ENCODE measurements around the gene FEM1B.

Gene FEM1B

DNA sequence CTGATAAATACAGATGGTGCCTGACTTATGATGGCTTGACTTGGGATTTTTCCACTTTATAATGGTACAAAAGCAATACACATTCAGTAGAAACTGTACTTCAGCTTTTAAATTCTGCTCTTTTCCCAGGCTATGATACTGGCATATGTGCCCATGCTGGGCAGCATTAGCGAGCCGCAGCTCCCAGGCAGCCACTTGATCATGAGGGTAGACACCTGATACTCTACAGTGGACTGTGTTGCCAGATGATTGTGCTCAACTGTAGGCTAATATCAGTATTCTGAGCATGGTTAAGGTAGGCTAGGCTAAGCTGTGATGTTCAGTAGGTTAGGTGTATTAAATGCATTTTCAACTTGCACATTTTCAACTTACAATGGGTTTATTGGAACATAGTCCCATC lies 17.7 kb upstream of the FEM1B start:
- no peak for TF ChIP-seq ZFX (IDR thresholded peaks at IDR 0.05; ENCODE audit: borderline replicate concordance)
- TF ChIP-seq, protein P1, sequence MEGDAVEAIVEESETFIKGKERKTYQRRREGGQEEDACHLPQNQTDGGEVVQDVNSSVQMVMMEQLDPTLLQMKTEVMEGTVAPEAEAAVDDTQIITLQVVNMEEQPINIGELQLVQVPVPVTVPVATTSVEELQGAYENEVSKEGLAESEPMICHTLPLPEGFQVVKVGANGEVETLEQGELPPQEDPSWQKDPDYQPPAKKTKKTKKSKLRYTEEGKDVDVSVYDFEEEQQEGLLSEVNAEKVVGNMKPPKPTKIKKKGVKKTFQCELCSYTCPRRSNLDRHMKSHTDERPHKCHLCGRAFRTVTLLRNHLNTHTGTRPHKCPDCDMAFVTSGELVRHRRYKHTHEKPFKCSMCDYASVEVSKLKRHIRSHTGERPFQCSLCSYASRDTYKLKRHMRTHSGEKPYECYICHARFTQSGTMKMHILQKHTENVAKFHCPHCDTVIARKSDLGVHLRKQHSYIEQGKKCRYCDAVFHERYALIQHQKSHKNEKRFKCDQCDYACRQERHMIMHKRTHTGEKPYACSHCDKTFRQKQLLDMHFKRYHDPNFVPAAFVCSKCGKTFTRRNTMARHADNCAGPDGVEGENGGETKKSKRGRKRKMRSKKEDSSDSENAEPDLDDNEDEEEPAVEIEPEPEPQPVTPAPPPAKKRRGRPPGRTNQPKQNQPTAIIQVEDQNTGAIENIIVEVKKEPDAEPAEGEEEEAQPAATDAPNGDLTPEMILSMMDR (IDR thresholded peaks at IDR 0.05): no peak
- no peak overlapping the region for H3K27ac ChIP-seq

DNA sequence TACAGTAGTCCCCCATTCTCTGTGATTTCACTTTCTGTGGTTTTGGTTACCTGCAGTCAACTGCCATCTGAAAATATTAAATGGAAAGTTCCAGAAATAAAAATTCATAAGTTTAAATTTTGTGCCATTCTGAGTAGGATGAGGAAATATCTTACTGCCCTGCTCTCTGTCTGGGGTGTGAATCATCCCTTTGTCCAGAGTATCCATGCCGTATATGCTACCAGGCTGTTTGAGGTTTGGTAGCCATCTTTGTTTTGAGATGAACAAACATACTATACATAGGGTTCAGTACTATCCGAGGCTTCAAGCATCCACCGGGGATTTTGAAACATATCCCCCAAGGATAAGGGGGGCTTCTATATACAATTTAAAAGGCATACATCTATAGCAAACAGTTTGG lies 16.3 kb upstream of the FEM1B start:
- H3K27ac ChIP-seq: no peak overlapping the region
- no peak for TF ChIP-seq ZFX (IDR thresholded peaks at IDR 0.05; ENCODE audit: borderline replicate concordance)
- TF ChIP-seq, protein P1 (IDR thresholded peaks at IDR 0.05): no peak

DNA sequence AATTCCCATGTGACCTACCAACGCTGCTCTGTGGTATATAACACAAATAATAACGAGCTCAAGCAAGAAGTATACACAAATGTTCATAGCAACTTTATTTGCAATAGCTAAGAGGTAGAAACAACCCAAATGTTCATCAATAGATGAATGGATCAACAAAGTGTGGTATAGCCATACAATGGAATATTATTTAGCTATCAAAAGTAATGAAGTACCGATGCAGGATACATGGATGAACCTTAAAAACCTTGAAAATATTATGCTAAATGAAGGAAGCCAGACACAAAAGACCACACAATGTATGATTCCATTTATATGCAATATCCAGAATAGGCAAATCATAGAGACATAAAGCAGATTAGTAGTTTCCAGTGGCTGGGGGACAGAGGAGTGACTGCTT lies 15.6 kb upstream of the FEM1B start:
- TF ChIP-seq, protein P1 (IDR thresholded peaks at IDR 0.05): no peak
- TF ChIP-seq ZFX (IDR thresholded peaks at IDR 0.05; ENCODE audit: borderline replicate concordance): no peak
- no peak overlapping the region for H3K27ac ChIP-seq

DNA sequence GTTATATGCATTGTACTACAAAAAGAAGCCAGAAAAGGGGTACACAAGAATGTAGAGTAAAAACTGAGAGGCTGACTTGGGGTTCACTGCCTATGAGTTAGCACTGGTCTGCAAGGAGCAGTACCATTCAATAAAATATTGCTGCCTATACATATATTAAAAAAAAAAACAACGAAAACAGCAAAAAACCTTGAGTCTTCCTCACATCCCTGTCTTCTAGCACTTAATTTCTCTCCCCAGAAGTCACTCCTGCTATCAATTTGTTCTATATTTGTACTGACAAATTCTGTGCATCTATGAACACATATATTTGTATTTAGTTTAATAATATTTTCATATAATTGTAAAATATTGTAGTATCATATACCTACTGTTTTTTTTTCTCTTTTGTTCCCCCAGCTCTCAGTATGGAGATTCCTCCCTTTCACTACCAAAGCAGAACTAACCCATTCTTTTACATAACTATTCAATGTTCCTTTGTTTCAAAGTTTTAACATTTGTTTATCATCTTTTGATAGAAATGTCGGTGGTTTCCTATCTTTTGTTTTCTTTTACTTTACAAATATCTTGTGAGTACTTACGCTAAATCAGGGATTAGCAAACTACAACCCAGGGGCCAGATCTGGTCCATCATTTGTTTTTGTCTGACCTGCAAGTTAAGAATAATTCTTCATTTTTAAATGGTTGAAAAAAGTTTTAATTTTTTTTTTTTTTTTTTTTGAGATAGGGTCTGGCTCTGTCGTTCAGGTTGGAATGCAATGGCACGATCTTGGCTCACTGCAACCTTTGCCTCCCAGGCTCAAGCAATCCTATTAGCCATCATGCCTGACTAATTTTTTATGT lies 14.8 kb upstream of the FEM1B start:
- no peak for TF ChIP-seq ZFX (IDR thresholded peaks at IDR 0.05; ENCODE audit: borderline replicate concordance)
- TF ChIP-seq, protein P1 (IDR thresholded peaks at IDR 0.05): no peak
- H3K27ac ChIP-seq: no peak overlapping the region

DNA sequence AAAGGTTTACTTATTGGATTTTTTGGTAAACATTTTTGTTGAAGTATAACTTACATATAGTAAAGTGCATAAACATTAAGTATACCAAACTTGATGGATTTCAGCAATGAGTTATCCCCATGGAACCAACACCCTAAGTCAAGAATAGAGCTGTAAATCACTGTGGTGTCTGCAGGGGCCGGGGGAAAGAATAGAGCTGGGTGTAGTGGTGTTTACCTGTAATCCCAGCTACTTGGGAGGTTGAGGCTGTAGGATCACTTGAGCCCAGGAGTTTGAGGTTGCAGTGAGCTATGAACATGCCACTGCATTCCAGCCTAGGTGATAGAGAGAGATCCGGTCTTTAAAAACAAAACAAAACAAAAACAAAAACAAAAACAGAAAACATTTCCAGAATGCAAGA lies 13.3 kb upstream of the FEM1B start:
- no peak overlapping the region for H3K27ac ChIP-seq
- TF ChIP-seq, protein P1 (IDR thresholded peaks at IDR 0.05): no peak
- no peak for TF ChIP-seq ZFX (IDR thresholded peaks at IDR 0.05; ENCODE audit: borderline replicate concordance)

DNA sequence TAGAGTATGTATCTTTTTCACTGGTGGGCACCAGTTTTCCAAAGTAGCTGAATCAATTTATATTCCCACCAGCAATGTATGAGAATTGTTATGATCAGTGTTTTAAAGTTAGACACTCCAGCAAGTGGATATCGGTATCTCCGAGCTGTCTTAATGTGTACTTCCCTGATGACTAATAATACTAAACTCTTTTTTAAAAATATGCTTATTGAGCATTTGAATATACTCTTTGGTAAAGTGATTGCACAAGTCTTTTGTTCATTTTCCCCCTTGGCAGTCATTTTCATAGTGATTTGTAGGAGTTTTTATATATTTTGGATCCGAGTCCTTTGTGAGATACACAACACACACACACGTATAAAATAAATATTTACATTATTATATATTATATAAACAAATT lies 12.5 kb upstream of the FEM1B start:
- TF ChIP-seq, protein P1 (IDR thresholded peaks at IDR 0.05): no peak
- no peak for TF ChIP-seq ZFX (IDR thresholded peaks at IDR 0.05; ENCODE audit: borderline replicate concordance)

DNA sequence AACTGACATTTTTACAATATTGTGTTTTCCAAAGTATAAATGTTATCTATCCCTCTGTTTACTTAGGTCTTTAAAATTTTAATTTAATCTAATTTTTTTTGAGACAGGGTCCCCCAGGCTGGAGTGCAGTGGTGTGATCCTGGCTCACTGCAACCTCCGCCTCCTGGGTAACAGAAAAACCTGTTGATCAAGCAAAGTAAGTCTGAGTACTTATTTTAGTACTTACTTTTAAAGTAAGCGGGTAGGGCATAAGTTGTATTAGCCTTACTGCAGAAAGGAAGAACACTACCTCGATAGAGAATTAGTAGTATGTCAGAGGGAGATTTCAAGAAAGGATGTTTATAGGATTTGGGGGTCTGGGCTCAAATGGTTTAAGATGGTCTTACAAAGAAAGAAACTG lies 11.9 kb upstream of the FEM1B start:
- H3K27ac ChIP-seq: no peak overlapping the region
- TF ChIP-seq ZFX (IDR thresholded peaks at IDR 0.05; ENCODE audit: borderline replicate concordance): no peak
- TF ChIP-seq, protein P1 (IDR thresholded peaks at IDR 0.05): no peak

More for the DNA sequence above, 12.5 kb upstream of the FEM1B start:
- no peak overlapping the region for H3K27ac ChIP-seq

Data from 22Rv1 (cell line).